Right lung (tissue), 5 donors: Measurements from ENCODE around the gene CBLB. TPM values are rescaled to one million over a fixed set of nuclear protein-coding genes. Genes with fewer than 3 reads are reported as not detected.
"Not testable (repeated sequence)": the region's sequence is repeated elsewhere in the genome, so short reads cannot be mapped to it uniquely, and the experiment has no call there.

Experiments used
- DNase-seq, 2 donors: peaks; one replicate each; pipeline ENCODE4 v3.0.0-alpha.2; 2013
- polyA plus RNA-seq, 5 donors: library from polyadenylated mRNA; unstranded; fragments of 120-200 nt; gene quantifications; one replicate each; pipeline versions ENCODE4 v1.2.1 to v1.2.3, GENCODE V29; 2013; ENCODE audit warnings: inconsistent platforms in 1 of 5, low replicate concordance in 1 of 5; ENCODE audit not compliant: insufficient read length in 5 of 5, insufficient read depth in 1 of 5

CBLB gene
- polyA plus RNA-seq, 5 donors = 31.9 to 49.1 (median 45.5) TPM

DNA sequence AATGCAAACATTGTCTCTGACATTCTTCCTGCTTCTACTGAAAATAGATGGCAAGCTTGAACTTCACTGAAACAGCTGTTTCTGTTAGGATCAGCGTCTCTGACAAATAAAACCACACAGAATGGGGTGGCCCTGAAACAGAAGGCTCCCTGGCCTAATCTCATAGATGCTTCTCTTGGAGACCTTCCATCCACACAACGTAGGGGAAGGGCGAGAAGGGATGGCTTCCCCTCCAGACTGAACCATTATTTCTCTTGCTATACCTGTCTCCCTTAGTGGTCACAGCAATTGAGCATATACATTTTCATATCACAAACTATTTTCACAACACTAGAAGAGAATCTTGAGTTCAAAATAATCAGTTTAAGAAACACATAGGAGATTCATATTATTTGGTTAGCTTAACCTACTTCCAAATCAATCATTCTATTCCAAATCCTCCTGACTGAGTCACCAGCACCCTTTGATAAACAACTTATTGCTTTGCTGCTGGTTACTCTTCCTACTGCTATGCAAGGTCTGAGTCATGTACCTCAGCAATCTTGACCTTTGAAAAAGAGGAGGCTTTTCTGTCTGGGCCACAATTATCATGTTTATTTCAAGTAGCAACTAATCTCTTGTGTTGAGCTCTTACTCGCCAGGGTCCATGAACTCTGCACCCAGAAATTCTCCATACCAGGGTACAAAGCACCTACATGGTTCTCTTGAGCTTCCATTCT, 45.5 kb downstream of the CBLB start:
- DNase-seq = no peak

DNA sequence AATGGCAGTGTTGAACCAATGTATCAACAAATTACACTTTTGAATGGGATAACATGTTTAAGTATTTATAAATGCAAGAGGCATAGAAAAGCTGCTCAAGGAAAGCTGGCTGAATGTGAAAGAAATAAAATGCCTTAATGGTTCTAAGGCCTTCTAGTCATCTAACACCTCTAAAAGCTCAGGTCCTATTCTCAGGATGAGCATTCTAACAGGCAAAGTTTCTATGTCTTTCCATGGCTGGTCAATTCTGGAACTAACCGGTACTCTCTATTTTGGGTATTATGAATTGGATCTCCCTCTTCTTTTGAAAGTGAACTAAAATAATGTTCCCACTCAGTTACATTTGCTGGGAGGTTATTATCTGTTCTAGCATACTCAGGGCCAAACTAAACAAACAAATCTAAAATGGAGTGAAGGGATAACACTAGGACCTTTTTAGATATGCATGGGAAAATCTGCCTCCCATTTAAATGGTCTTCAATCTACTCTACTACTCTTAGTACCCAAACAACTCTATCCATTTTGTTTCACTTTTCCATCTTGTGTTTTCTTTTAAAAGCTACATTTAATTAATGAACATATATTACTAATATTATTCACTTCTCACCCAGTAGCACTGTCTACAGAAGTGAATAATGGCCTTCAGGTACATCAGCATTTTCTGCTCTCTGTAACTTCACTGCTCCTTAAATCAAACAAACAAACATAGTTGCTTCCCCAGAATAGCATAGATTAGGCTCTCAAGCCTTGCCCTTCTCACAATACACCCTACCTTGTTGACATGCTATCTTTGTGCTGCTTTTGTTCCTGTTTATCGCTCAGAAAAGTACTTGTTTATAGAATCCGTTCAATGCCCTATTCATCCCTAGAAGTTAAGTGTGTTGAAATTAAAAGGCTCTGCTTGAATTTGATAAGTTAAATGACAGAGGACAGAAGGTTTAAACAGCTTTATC, 46.4 kb downstream of the CBLB start:
- no peak for DNase-seq

DNA sequence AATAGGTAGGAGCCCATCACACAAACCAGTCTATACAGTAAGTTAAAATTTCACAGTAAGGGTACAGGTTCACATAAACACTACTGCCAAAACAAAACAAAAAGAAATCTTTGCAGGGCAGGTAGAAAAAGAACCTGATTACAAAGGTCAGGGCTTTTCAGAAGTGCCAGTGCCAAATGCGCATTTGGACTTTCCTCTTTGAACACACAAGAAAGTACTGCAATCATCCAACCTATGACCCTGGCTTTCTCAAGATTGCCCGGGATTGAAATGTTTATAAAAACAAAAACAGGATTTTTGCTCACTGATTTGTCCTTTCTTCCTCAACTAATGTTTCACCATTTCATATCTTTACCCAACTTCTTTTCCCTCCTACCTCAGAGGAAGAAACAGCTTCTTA, 47.4 kb downstream of the CBLB start:
- no peak for DNase-seq

DNA sequence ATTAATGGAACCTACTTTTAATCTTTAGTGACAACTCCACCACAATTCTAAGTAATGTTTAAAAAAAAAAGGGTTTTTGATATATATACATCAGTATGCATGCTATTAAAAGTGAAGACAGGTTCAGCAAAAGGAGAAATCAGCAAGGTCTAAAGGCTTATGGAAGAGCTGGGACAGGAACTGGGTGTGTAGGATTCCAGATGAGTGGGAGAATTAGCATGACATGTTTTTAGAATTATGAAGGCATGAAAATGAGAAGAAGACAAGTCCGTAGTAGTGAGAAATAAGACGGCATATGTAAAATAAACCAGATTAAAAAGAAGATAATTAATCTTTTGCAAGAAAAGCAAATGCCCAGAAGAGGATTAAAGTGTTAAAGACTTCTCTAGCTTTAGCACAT, 52.0 kb downstream of the CBLB start:
- DNase-seq = no peak

DNA sequence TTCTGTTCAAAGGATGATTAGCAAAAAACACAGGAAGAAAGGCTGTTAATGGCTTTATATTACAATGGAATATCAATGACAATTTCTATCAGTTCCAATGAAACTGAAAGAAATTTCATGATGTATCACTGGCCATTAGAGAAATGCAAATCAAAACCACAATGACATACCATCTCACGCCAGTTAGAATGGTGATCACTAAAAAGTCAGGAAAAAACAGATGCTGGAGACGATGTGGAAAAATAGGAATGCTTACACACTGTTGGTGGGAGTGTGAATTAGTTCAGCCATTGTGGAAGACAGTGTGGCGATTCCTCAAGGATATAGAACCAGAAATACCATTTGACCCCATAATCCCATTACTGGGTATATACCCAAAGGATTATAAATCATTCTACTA, 53.5 kb downstream of the CBLB start:
- not testable (repeated sequence) for DNase-seq

DNA sequence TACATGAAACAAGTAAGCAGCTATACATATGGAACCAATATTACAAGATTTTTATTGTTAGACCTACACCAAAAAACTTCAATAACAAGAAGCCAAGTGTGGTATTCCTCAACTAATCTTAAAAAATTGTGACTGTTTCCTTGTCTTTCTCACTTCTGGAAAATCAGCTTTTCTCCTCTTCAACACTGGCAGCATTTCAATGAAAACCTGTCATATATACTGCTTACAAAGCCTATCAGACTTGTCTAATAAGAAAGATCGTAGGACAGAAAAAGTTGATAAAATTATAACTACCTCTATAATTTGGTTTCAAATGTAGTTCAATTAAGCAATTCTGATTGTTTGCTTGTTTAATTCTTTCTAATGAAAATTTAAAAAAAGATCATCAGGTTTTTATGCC, 55.1 kb downstream of the CBLB start:
- no peak for DNase-seq

DNA sequence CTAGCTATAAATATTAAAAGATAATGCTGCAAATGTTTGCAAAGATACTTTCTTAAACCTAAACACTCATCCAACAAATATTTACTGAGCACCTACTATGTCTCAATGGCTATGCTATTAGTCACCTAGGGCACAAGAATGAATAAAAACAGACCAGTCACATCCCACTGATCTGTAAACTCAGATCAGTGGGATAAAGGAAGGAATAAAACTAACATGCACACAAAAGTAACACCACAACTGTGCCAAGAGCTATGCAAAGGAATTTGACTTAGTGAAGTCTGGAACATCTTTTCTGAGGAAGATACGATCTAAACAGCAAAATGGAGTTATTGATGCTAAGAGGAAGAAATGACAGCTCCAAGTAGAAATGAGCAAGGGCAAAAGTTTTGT, 56.6 kb downstream of the CBLB start:
- DNase-seq = no peak

GRCh38 chr3:105811518-105812193, 57.2 kb downstream of the CBLB start:
- no peak for DNase-seq

- DNase-seq = no peak
These were observed 59.5 kb downstream of the CBLB start for GRCh38 chr3:105809208-105809888.

DNA sequence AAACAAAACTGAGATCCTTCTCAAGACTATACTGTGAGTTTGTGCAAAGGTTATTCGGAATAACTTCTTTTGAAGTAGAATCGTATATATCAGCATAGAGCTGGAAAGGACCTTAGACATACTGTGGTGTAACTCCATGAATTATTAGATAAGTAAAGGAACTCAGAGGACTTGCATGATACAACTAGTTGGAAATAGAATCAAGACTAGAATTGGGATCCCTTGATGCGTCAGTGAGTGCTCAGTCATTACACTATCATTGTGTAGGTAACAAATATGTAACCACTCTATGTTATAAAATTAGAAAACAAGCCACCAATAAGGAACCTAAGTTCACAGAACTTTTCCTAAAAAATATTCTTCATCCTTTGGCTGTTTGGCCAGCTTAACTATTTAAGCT, 61.1 kb downstream of the CBLB start:
- DNase-seq = no peak

GRCh38 chr3:105807146-105807545, 61.7 kb downstream of the CBLB start:
- DNase-seq = no peak

DNA sequence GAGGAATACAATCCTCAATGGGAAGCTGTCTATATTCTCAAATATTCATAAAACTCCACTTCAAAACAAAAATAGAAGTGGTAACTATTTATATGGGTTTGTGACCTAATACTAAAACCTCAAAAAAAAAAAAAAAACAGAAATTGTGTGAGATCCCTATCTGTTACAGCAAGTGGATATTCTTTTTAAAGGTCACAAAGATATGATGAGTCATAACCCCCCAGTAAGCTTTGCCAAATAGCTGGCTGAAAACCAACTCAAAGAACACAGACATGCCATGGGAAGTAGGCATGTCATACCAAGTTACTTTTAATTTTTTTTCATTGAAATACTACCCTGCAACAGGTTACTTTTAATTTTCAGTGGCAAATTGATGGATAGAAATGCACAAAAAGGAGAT, 62.5 kb downstream of the CBLB start:
- no peak for DNase-seq

GRCh38 chr3:105805404-105805803, 63.4 kb downstream of the CBLB start:
- DNase-seq = no peak

GRCh38 chr3:105802118-105802706, 66.6 kb downstream of the CBLB start:
- no peak for DNase-seq

DNA sequence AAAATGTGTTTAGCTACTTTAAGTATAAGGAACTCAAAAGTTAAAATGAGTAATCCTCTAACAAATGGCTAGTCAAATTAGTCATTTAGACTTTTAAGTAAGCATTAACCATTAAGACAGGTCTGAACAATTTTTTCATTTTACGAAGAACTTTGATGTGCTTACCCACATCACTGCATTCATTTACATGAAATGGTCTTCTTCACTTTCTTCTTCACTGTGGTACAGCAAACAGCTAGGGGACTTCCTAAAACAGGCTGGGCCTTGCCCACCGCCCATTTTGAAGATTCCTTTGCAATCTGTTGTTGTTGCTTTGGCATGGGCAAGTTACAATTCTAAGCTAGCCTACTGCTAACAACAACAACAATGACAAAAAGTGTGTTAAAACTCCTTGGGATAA, 67.4 kb downstream of the CBLB start:
- DNase-seq = no peak

DNA sequence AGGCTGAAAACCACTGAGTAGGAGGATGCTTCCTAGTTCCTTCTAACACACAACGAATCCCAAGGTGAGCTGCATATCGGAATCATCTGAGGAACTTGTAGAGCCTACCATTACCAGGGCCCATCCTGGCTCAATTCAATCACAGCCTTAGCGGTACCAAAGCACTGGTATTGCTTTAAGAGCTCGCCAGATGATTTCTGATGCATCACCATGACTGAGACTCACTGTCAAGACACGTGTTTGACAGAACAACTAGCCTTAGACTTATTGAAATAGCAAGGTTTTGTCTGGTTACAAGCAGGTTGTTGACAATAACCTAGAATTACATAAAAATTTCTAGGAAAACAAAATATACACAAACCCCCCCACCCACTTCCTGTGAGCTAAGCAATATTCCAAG, 68.5 kb downstream of the CBLB start:
- no peak for DNase-seq

DNA sequence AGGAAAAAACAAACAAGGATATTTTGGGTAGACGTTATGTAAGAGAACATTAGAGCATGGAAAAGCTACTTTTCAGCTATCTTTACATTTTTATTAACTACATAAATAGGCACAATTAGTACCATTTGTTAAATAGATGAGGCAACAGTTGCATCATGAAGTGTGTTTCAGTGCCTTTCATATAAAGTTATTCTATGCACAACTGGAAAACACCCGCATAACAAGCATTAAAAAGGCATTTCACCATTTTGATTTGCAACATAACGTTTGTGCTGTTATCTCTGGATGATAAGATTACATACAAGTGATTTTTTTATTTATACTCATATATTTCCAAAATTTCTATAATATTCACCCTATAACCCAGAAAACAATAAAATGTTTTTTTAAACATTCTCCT, 69.5 kb downstream of the CBLB start:
- peak in 1 of 2 donors; percentile 29 for DNase-seq

- no peak for DNase-seq
These were observed 70.4 kb downstream of the CBLB start for GRCh38 chr3:105798381-105798934.

GRCh38 chr3:105793040-105793439, 75.8 kb downstream of the CBLB start:
- DNase-seq = no peak

- DNase-seq = no peak
These were observed 76.7 kb downstream of the CBLB start for GRCh38 chr3:105791919-105792786.
